A549 (cell line): ENCODE data around the gene CD300A.

ENCODE experiments used
- CEBPB ChIP-seq, 2 experiments: fragments of >200 bp in 1 of 2; sonication (Bioruptor Twin) in 1 of 2; formaldehyde crosslinking in 1 of 2; IDR thresholded peaks; 2 replicates each; pipeline ENCODE4 v1.6.1; 2012 to 2016
- CHD2 ChIP-seq: fragments of 150-350 bp; IDR thresholded peaks from 2 replicates; pipeline ENCODE4 v1.6.1; 2014; ENCODE audit warnings: low read length; ENCODE audit not compliant: partially characterized antibody
- KDM1A ChIP-seq: fragments of 200-600 bp; sonication (generic); IDR thresholded peaks from 2 replicates; pipeline ENCODE4 v1.6.1; 2016; ENCODE audit warnings: low read depth, mild to moderate bottlenecking
- MYC ChIP-seq: IDR thresholded peaks from 2 replicates; pipeline ENCODE4 v1.6.1; 2012; ENCODE audit warnings: mild to moderate bottlenecking, inconsistent platforms, low read length, improper control_type of control experiment, borderline replicate concordance
- POLR2A ChIP-seq: IDR thresholded peaks from 2 replicates; pipeline ENCODE4 v1.6.1; 2012; ENCODE audit warnings: mild to moderate bottlenecking, low read length
- RAD21 ChIP-seq, 2 experiments: fragments of >200 bp in 1 of 2; sonication (Bioruptor Twin) in 1 of 2; formaldehyde crosslinking in 1 of 2; IDR thresholded peaks in 1 of 2; conservative IDR thresholded peaks in 1 of 2; 2 replicates in 1 of 2; 3 replicates in 1 of 2; pipeline ENCODE4 v1.6.1; 2012 to 2018; ENCODE audit warnings: inconsistent platforms in 1 of 2
- RCOR1 ChIP-seq: fragments of 150-350 bp; IDR thresholded peaks from 2 replicates; pipeline ENCODE4 v1.6.1; 2014; ENCODE audit warnings: antibody characterized with exemption, low read length, low read depth
- RFX5 ChIP-seq: fragments of 450-650 bp; IDR thresholded peaks from 2 replicates; pipeline ENCODE4 v1.7.1; 2014; ENCODE audit warnings: antibody characterized with exemption, mild to moderate bottlenecking, moderate library complexity
- TP53 ChIP-seq: fragments of 250-450 bp; sonication (Bioruptor Pico); IDR thresholded peaks from 2 replicates; pipeline ENCODE4 v1.5.0; 2021; ENCODE audit warnings: mild to moderate bottlenecking, moderate library complexity
- TF ChIP-seq, protein P1 (sequence below): fragments of >200 bp; sonication (Bioruptor Twin); formaldehyde crosslinking; IDR thresholded peaks from 3 replicates; pipeline ENCODE4 v1.5.1; 2016
- TF ChIP-seq, protein P2 (sequence below): fragments of 450-650 bp; IDR thresholded peaks from 2 replicates; pipeline ENCODE4 v1.6.1; 2014; ENCODE audit warnings: antibody characterized with exemption
- TF ChIP-seq, protein P3 (sequence below): IDR thresholded peaks from 2 replicates; pipeline ENCODE4 v1.6.1; 2012
- TF ChIP-seq, protein P4 (sequence below): fragments of >200 bp; sonication (Bioruptor Twin); formaldehyde crosslinking; IDR thresholded peaks from 3 replicates; pipeline ENCODE4 v1.6.1; 2016

DNA sequence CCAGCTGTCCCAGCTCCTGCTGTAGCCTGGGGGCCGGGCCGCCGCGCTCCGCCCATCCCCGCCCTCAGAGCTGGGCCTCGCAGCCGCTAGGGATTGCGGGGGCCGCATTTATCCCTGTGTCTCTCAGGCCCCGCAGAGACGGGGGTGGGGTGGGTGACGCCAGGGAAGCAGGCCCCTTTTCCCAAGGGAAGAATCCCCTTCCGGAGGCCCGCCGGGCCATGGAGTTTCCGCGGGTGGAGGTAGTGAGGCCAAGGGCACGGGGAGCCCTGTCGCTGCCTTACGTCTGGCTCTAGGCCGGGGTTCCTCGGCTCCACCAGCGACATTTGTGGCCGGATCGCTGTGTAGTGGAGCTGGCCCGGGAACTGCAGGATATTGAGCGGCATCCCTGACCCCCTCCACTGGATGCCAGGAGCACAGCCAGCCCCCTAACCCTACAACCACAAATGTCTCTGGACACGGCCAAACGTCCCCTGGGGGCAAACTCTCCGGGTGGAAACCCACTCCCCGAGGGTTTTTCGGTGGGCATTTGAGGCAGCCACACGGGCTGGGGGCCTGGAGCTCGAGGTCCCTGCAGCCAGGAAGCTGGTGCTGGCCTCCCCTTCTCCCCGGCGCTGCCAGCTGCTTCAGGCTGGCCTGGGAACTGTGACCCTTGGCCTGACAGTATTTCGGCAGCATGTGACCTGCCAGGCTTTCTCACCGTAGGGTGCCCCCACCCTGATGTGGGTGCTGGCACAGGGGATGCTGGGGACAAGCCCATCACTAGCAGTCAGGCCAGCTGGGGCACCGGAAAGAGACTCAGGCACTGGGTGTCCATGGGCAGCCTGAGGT is 12.0 kb upstream of the CD300A start:
- TF ChIP-seq MYC (no peak), POLR2A (no peak), CHD2 (no peak), CEBPB (IDR thresholded peaks at IDR 0.05) (no peak), RFX5 (no peak), RAD21 (conservative IDR thresholded peaks at IDR 0.05 in 1 of 2, IDR thresholded peaks at IDR 0.05 in 1 of 2) (peak; percentile 9 to 39; a peak in 1 of 5 replicates), TP53 (CRISPR knock-in tag) (no peak), RCOR1 (no peak), KDM1A (no peak)
- TF ChIP-seq, protein P1, sequence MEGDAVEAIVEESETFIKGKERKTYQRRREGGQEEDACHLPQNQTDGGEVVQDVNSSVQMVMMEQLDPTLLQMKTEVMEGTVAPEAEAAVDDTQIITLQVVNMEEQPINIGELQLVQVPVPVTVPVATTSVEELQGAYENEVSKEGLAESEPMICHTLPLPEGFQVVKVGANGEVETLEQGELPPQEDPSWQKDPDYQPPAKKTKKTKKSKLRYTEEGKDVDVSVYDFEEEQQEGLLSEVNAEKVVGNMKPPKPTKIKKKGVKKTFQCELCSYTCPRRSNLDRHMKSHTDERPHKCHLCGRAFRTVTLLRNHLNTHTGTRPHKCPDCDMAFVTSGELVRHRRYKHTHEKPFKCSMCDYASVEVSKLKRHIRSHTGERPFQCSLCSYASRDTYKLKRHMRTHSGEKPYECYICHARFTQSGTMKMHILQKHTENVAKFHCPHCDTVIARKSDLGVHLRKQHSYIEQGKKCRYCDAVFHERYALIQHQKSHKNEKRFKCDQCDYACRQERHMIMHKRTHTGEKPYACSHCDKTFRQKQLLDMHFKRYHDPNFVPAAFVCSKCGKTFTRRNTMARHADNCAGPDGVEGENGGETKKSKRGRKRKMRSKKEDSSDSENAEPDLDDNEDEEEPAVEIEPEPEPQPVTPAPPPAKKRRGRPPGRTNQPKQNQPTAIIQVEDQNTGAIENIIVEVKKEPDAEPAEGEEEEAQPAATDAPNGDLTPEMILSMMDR: no peak
- TF ChIP-seq, protein P2, sequence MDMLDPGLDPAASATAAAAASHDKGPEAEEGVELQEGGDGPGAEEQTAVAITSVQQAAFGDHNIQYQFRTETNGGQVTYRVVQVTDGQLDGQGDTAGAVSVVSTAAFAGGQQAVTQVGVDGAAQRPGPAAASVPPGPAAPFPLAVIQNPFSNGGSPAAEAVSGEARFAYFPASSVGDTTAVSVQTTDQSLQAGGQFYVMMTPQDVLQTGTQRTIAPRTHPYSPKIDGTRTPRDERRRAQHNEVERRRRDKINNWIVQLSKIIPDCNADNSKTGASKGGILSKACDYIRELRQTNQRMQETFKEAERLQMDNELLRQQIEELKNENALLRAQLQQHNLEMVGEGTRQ: no peak
- TF ChIP-seq, protein P3, sequence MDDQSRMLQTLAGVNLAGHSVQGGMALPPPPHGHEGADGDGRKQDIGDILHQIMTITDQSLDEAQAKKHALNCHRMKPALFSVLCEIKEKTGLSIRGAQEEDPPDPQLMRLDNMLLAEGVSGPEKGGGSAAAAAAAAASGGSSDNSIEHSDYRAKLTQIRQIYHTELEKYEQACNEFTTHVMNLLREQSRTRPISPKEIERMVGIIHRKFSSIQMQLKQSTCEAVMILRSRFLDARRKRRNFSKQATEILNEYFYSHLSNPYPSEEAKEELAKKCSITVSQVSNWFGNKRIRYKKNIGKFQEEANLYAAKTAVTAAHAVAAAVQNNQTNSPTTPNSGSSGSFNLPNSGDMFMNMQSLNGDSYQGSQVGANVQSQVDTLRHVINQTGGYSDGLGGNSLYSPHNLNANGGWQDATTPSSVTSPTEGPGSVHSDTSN: peak; percentile 64; the same call in 1 of the 2 replicates
- TF ChIP-seq, protein P4, sequence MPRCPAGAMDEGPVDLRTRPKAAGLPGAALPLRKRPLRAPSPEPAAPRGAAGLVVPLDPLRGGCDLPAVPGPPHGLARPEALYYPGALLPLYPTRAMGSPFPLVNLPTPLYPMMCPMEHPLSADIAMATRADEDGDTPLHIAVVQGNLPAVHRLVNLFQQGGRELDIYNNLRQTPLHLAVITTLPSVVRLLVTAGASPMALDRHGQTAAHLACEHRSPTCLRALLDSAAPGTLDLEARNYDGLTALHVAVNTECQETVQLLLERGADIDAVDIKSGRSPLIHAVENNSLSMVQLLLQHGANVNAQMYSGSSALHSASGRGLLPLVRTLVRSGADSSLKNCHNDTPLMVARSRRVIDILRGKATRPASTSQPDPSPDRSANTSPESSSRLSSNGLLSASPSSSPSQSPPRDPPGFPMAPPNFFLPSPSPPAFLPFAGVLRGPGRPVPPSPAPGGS: no peak
